ENCODE measurements around the gene EXOC2.

Gene EXOC2

GRCh38 chr6:502761-503160 is 190.2 kb downstream of the EXOC2 start:
- no peaks in the 10 kb centered on the region for H3K4me1 ChIP-seq
- H3K27me3 ChIP-seq, result no peaks in the 10 kb centered on the region
- peaks cover 10 to 26% (median 23%) of the 10 kb centered on the region in 3 donors for H3K36me3 ChIP-seq
- DNase-seq, result no peak
- TF ChIP-seq, protein P1, sequence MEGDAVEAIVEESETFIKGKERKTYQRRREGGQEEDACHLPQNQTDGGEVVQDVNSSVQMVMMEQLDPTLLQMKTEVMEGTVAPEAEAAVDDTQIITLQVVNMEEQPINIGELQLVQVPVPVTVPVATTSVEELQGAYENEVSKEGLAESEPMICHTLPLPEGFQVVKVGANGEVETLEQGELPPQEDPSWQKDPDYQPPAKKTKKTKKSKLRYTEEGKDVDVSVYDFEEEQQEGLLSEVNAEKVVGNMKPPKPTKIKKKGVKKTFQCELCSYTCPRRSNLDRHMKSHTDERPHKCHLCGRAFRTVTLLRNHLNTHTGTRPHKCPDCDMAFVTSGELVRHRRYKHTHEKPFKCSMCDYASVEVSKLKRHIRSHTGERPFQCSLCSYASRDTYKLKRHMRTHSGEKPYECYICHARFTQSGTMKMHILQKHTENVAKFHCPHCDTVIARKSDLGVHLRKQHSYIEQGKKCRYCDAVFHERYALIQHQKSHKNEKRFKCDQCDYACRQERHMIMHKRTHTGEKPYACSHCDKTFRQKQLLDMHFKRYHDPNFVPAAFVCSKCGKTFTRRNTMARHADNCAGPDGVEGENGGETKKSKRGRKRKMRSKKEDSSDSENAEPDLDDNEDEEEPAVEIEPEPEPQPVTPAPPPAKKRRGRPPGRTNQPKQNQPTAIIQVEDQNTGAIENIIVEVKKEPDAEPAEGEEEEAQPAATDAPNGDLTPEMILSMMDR (IDR thresholded peaks at IDR 0.05), result no peak
- no peaks in the 10 kb centered on the region for H3K9me3 ChIP-seq
- intact Hi-C loops (cut with DNase I; ENCODE audit: low total_unique reads), result no loop called here
- no peak overlapping the region for H3K4me3 ChIP-seq
- H3K27ac ChIP-seq, result no peak overlapping the region

GRCh38 chr6:501891-502601 is 190.9 kb downstream of the EXOC2 start:
- TF ChIP-seq, protein P1 (IDR thresholded peaks at IDR 0.05), result no peak
- no peak for DNase-seq
- Histone ChIP-seq H3K36me3 (peaks cover 13 to 27% (median 24%) of the 10 kb centered on the region in 3 donors), H3K27ac (no peak overlapping the region), H3K27me3 (no peaks in the 10 kb centered on the region), H3K4me3 (no peak overlapping the region), H3K4me1 (no peaks in the 10 kb centered on the region), H3K9me3 (no peaks in the 10 kb centered on the region)
- intact Hi-C loops (cut with DNase I; ENCODE audit: low total_unique reads), result no loop called here

DNA sequence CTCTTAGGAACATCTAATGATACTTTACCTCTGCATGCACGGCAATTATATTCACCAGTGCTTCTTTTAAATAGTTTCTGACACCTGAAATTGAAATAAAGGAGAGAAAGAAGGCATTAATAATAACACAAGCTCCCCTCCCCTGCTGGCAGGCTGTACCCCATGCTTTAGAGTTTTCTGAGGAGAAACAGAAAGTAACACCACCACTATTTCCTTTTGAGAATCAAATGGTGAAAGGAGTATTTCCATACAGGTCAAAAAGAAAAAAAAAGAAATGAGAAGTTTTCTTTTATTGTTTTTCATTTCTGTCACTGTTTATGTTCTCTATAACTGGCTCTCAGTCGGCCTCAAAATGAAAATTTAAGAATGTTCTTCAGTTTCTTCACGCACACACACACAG is 193.3 kb downstream of the EXOC2 start:
- TF ChIP-seq, protein P1 (IDR thresholded peaks at IDR 0.05), result no peak
- intact Hi-C loops (cut with DNase I; ENCODE audit: low total_unique reads), result no loop called here
- no peak overlapping the region for H3K4me3 ChIP-seq
- no peaks in the 10 kb centered on the region for H3K4me1 ChIP-seq
- peaks cover 30 to 36% (median 33%) of the 10 kb centered on the region in 3 donors for H3K36me3 ChIP-seq
- H3K27ac ChIP-seq, result no peak overlapping the region
- H3K27me3 ChIP-seq, result no peaks in the 10 kb centered on the region
- H3K9me3 ChIP-seq, result no peaks in the 10 kb centered on the region
- no peak for DNase-seq

GRCh38 chr6:498795-499231 is 194.1 kb downstream of the EXOC2 start:
- no peak for DNase-seq
- Histone ChIP-seq H3K4me3 (no peak overlapping the region), H3K36me3 (peaks cover 28 to 38% (median 32%) of the 10 kb centered on the region in 3 donors), H3K9me3 (no peaks in the 10 kb centered on the region), H3K27me3 (no peaks in the 10 kb centered on the region), H3K4me1 (no peaks in the 10 kb centered on the region), H3K27ac (no peak overlapping the region)
- intact Hi-C loops (cut with DNase I; ENCODE audit: low total_unique reads), result no loop called here
- TF ChIP-seq, protein P1 (IDR thresholded peaks at IDR 0.05), result no peak

DNA sequence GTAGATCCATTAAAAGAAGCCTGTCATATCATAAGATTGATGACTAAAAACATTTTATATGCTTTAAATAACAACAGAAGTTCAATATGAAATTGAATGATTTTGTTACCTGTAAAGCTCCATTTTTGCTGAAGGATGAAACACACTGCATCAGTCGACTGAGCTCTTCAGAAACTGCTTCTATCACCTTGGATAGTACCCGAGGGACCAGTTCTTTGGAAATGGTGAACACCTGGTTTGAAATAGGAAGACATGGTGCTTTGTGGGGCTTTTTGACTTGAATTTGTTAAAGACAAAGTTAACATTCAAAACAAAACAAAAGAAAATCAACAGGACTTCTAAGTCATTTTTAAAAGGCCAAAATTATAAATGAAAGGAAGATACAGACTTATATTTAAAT is 195.7 kb downstream of the EXOC2 start:
- peaks cover 25 to 51% (median 46%) of the 10 kb centered on the region in 3 donors for H3K36me3 ChIP-seq
- TF ChIP-seq, protein P1 (IDR thresholded peaks at IDR 0.05), result no peak
- no peak overlapping the region for H3K4me3 ChIP-seq
- no peaks in the 10 kb centered on the region for H3K27me3 ChIP-seq
- H3K27ac ChIP-seq, result no peak overlapping the region
- H3K9me3 ChIP-seq, result no peaks in the 10 kb centered on the region
- intact Hi-C loops (cut with DNase I; ENCODE audit: low total_unique reads), result no loop called here
- H3K4me1 ChIP-seq, result no peaks in the 10 kb centered on the region
- no peak for DNase-seq
